ENCODE results near the gene HLCS. TPM values are rescaled to one million over a fixed set of nuclear protein-coding genes. Genes with fewer than 3 reads are reported as not detected.

HLCS gene
- total and polyA plus RNA-seq, 2 donors (not counting 3 experiments of a cell fraction or from before 2014, with no cell fraction given): 6.7 to 17.2 TPM

- no TSS peak for BruUV-seq (replicated peaks)
- Histone ChIP-seq H3K9me3 (replicated peaks; ENCODE audit: control insufficient read depth, insufficient read depth, low read length) (no peaks in the 10 kb centered on the region), H3K79me2 (ENCODE audit: control insufficient read depth, insufficient read depth, low read length) (no peaks in the 10 kb centered on the region), H3K27me3 (ENCODE audit: control insufficient read depth in 2 of 2, insufficient read depth in 2 of 2, low read length in 2 of 2) (no peaks in the 10 kb centered on the region), H3K4me2 (ENCODE audit: insufficient read depth, low read length) (no peak overlapping the region), H3K4me1 (ENCODE audit: control insufficient read depth, extremely low read depth, insufficient read depth, low read length) (no peaks in the 10 kb centered on the region), H3K9me1 (replicated peaks; ENCODE audit: control insufficient read depth, extremely low read depth, insufficient read depth, low read length) (no peaks in the 10 kb centered on the region), H4K20me1 (replicated peaks; ENCODE audit: control insufficient read depth, extremely low read depth, insufficient read depth, low read length) (no peaks in the 10 kb centered on the region), H3K9ac (replicated peaks; ENCODE audit: extremely low read depth, insufficient read depth, low read length) (no peak overlapping the region), H2AFZ (ENCODE audit: low read depth, low read length) (no peak overlapping the region), H3K36me3 (ENCODE audit: control insufficient read depth in 2 of 2, extremely low read depth in 1 of 2, insufficient read depth in 2 of 2, low read length in 2 of 2) (no peaks in the 10 kb centered on the region), H3K27ac (ENCODE audit: insufficient read depth, low read depth, low read length) (no peak overlapping the region), H3K4me3 (replicated peaks in 1 of 3; ENCODE audit: insufficient read depth in 1 of 3, low read depth in 1 of 3, low read length in 3 of 3) (no peak overlapping the region)
- FAIRE-seq: no peak
- CTCF ChIA-PET: interaction anchor here (1.0 kb wide), 1 partner anchor 25 kb away, joined by 4 read pairs; no protein-coding TSS in a partner anchor
- dilution Hi-C loops (cut with MboI; ENCODE audit: extremely low pct_ligation_motif_present, low sequenced_read_pairs): no loop called here
- TF ChIP-seq EZH2 (IDR thresholded peaks at IDR 0.05; ENCODE audit: borderline replicate concordance, low read depth, low read length, severe bottlenecking): no peak
- TF ChIP-seq FOS (IDR thresholded peaks at IDR 0.05; ENCODE audit: borderline replicate concordance, insufficient read depth, low read length): no peak
- TF ChIP-seq MYC (IDR thresholded peaks at IDR 0.05; ENCODE audit: low read depth, low read length): no peak
- no peak for TF ChIP-seq GATA2 (IDR thresholded peaks at IDR 0.05; ENCODE audit: insufficient read depth, insufficient read length, low read depth, low read length)
- TF ChIP-seq, protein P1, sequence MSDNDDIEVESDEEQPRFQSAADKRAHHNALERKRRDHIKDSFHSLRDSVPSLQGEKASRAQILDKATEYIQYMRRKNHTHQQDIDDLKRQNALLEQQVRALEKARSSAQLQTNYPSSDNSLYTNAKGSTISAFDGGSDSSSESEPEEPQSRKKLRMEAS (IDR thresholded peaks at IDR 0.05; ENCODE audit: insufficient read depth, insufficient read length): no peak
- TF ChIP-seq POLR2A (IDR thresholded peaks at IDR 0.05; ENCODE audit: low read depth, low read length): no peak
- TF ChIP-seq, protein P2, sequence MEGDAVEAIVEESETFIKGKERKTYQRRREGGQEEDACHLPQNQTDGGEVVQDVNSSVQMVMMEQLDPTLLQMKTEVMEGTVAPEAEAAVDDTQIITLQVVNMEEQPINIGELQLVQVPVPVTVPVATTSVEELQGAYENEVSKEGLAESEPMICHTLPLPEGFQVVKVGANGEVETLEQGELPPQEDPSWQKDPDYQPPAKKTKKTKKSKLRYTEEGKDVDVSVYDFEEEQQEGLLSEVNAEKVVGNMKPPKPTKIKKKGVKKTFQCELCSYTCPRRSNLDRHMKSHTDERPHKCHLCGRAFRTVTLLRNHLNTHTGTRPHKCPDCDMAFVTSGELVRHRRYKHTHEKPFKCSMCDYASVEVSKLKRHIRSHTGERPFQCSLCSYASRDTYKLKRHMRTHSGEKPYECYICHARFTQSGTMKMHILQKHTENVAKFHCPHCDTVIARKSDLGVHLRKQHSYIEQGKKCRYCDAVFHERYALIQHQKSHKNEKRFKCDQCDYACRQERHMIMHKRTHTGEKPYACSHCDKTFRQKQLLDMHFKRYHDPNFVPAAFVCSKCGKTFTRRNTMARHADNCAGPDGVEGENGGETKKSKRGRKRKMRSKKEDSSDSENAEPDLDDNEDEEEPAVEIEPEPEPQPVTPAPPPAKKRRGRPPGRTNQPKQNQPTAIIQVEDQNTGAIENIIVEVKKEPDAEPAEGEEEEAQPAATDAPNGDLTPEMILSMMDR (IDR thresholded peaks at IDR 0.05; ENCODE audit: extremely low read depth in 1 of 2, insufficient read depth in 1 of 2, low read depth in 1 of 2, low read length in 2 of 2): no peak
- no peak for TF ChIP-seq JUN (IDR thresholded peaks at IDR 0.05; ENCODE audit: borderline replicate concordance, insufficient read depth, insufficient read length, low read depth)
- no peak for TF ChIP-seq POLR2AphosphoS5 (IDR thresholded peaks at IDR 0.05; ENCODE audit: insufficient read depth, low read depth, low read length)
- POLR2A ChIA-PET: no interaction called here
- intact Hi-C loops (cut with micrococcal nuclease): no loop called here
- no peak for DNase-seq (ENCODE audit: low read depth, low spot score)
These were observed 137.5 kb downstream of the HLCS start for GRCh38 chr21:36828891-36829515.

All from endothelial cell of umbilical vein (primary cell).